EL (cell line): ENCODE results near the gene DCLK2.

ENCODE experiments used
- DNase-seq: peaks from one replicate; pipeline ENCODE4 v3.0.0-alpha.2; 2016

DCLK2 gene

GRCh38 chr4:150078041-150078578 is at the start of gene DCLK2:
TSS of gene DCLK2 (plus strand) at chr4:150078445. CDS start at chr4:150079028, 583 bp downstream.
- peak; percentile 87 for DNase-seq

GRCh38 chr4:150032541-150032940 is 45.7 kb upstream of the DCLK2 start:
- DNase-seq, result no peak

GRCh38 chr4:150033081-150033480 is 45.2 kb upstream of the DCLK2 start:
- DNase-seq, result peak; percentile 19

GRCh38 chr4:150033901-150034300 is 44.3 kb upstream of the DCLK2 start:
- peak; percentile 16 for DNase-seq

- DNase-seq, result no peak
Measured at GRCh38 chr4:150037251-150037856, 40.9 kb upstream of the DCLK2 start.

- DNase-seq, result no peak
Measured at GRCh38 chr4:150038335-150039076, 39.7 kb upstream of the DCLK2 start.

- DNase-seq, result no peak
Measured at GRCh38 chr4:150039274-150040127, 38.7 kb upstream of the DCLK2 start.

- DNase-seq, result no peak
Measured at GRCh38 chr4:150044517-150044916, 33.7 kb upstream of the DCLK2 start.

GRCh38 chr4:150045410-150045809 is 32.8 kb upstream of the DCLK2 start:
- DNase-seq, result no peak

GRCh38 chr4:150046728-150047217 is 31.5 kb upstream of the DCLK2 start:
- no peak for DNase-seq

- DNase-seq, result no peak
Measured at GRCh38 chr4:150047546-150047945, 30.7 kb upstream of the DCLK2 start.

- DNase-seq, result no peak
Measured at GRCh38 chr4:150049682-150050081, 28.6 kb upstream of the DCLK2 start.

GRCh38 chr4:150050566-150050965 is 27.7 kb upstream of the DCLK2 start:
- DNase-seq, result no peak

- DNase-seq, result no peak
Measured at GRCh38 chr4:150051111-150051510, 27.1 kb upstream of the DCLK2 start.

GRCh38 chr4:150055467-150055866 is 22.8 kb upstream of the DCLK2 start:
- no peak for DNase-seq

- DNase-seq, result peak; percentile 28
Measured at GRCh38 chr4:150056569-150056968, 21.7 kb upstream of the DCLK2 start.

- DNase-seq, result no peak
Measured at GRCh38 chr4:150061086-150061776, 17.0 kb upstream of the DCLK2 start.

- no peak for DNase-seq
Measured at GRCh38 chr4:150063128-150063527, 15.1 kb upstream of the DCLK2 start.

GRCh38 chr4:150065740-150066139 is 12.5 kb upstream of the DCLK2 start:
- DNase-seq, result no peak

GRCh38 chr4:150067859-150068258 is 10.4 kb upstream of the DCLK2 start:
- DNase-seq, result no peak

GRCh38 chr4:150068300-150068960 is 9.8 kb upstream of the DCLK2 start:
- no peak for DNase-seq

GRCh38 chr4:150069353-150069752 is 8.9 kb upstream of the DCLK2 start:
- no peak for DNase-seq
